Stomach (tissue), 9 donors: Measurements from ENCODE around the gene ANKRD39. TPM values are rescaled to one million over a fixed set of nuclear protein-coding genes. Genes with fewer than 3 reads are reported as not detected.

Source experiments
- DNase-seq, 2 donors: peaks; one replicate each; pipeline versions ENCODE4 v3.0.0 to v3.0.0-alpha.2; 2013 to 2019
- H3K27ac ChIP-seq, 5 donors: fragments of 200-600 bp in 4 of 5; sonication (generic) in 4 of 5; one replicate each; pipeline ENCODE4 v1.5.1; 2013 to 2019; ENCODE audit warnings: mild to moderate bottlenecking in 1 of 5, moderate library complexity in 1 of 5
- H3K27me3 ChIP-seq, 3 donors: fragments of 200-600 bp; sonication (generic); one replicate each; pipeline ENCODE4 v1.5.1; 2017 to 2019; ENCODE audit warnings: mixed run types in 1 of 3
- H3K36me3 ChIP-seq, 4 donors: fragments of 200-600 bp; sonication (generic); 1 replicate in 3 of 4; 2 replicates in 1 of 4; pipeline ENCODE4 v1.5.1; 2016 to 2019
- H3K4me1 ChIP-seq, 4 donors: fragments of 200-600 bp; sonication (generic); one replicate each; pipeline ENCODE4 v1.5.1; 2016 to 2019
- H3K4me3 ChIP-seq, 4 donors: fragments of 200-600 bp; sonication (generic) in 3 of 4; one replicate each; pipeline ENCODE4 v1.5.1; 2016 to 2019; ENCODE audit warnings: mild to moderate bottlenecking in 1 of 4
- H3K9me3 ChIP-seq, 4 donors: fragments of 200-600 bp; sonication (generic); one replicate each; pipeline ENCODE4 v1.5.1; 2016 to 2019
- EP300 ChIP-seq: sonication (generic); formaldehyde crosslinking; IDR thresholded peaks from one replicate; pipeline ENCODE4 v1.6.1; 2017; ENCODE audit warnings: antibody characterized with exemption
- POLR2A ChIP-seq, 4 donors: fragments of 450-650 bp; IDR thresholded peaks; one replicate each; pipeline ENCODE4 v1.6.1; 2016; ENCODE audit warnings: antibody characterized with exemption in 4 of 4, control low read depth in 2 of 4, mild to moderate bottlenecking in 1 of 4, moderate library complexity in 1 of 4
- POLR2AphosphoS5 ChIP-seq, 3 donors: sonication (generic); formaldehyde crosslinking; IDR thresholded peaks; one replicate each; pipeline ENCODE4 v1.6.1; 2016; ENCODE audit warnings: antibody characterized with exemption in 3 of 3
- WGBS, 5 donors: extraction: QIAGEN DNeasy Blood & Tissue Kit in 3 of 5; methylation state at CpG; one replicate each; pipeline versions ENCODE4 v1.1.5 to v1.1.7; 2013 to 2018; 5-methylcytosine and 5-hydroxymethylcytosine counted together
- intact Hi-C: fragments of 100-400 bp; cut with DNase I; formaldehyde crosslinking; loops from one replicate; pipeline ENCODE4 v1.15.1; 2023; ENCODE audit warnings: low total_unique reads
- polyA plus RNA-seq, 3 donors: library from polyadenylated mRNA; stranded (reverse); fragments of 200-250 nt; gene quantifications; one replicate each; pipeline ENCODE4 v1.2.3, GENCODE V29; 2013
- total RNA-seq, 5 donors: library from RNA; depleted of rRNA; stranded (reverse); fragments of >200 nt; gene quantifications; one replicate each; pipeline versions ENCODE4 v1.1.0 to v1.2.3, GENCODE V29; 2014 to 2016
- TF ChIP-seq, protein P1 (sequence below), 7 experiments: fragments of 450-650 bp in 4 of 7; fragments of 200-600 bp in 3 of 7; sonication (generic) in 3 of 7; IDR thresholded peaks; one replicate each; pipeline ENCODE4 v1.5.1; 2016 to 2019; ENCODE audit warnings: antibody characterized with exemption in 7 of 7, control low read depth in 2 of 7, mild to moderate bottlenecking in 1 of 7
- donor health status: healthy with polysubstance abuse.
- donor health status: Bipolar disorder and iron deficiency.
- donor health status: healthy.

Gene ANKRD39
- total and polyA plus RNA-seq, 8 donors: 2.8 to 32.1 (median 12.8) TPM

DNA sequence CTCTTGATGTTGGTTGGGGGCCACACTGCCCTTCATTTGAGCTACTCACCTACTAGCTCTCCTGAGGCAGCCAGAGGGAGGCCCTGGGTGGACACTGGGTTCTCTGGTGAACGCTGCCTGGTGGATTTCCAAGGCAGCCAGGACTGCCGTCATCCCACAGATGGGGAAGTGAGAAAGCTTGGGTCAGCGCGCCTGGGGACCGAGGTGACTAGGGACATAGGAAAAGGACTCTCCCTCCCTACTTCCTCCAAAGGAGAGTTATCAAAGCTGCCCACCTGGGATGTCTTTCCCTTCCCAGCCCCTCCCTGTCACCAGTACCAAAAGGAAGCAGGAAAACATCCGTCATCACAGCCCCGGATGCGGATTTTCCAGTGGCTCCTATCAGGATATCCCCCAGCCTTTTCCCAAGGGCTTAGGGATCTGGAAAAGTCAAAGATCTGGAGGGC lies 15.9 kb upstream of the ANKRD39 start:
- WGBS, 5 donors: 51 to 64% (median 60%) methylated on average over 8 of the region's 8 CpGs
- intact Hi-C loops: no loop called here
- peaks cover 0 to 22% (median 0%) of the 10 kb centered on the region in 3 donors for H3K27me3 ChIP-seq
- no peak overlapping the region for H3K4me3 ChIP-seq
- H3K36me3 ChIP-seq: no peaks in the 10 kb centered on the region
- peak overlapping the region in 4 of 5 donors; percentile 37 to 58 (median 52) for H3K27ac ChIP-seq
- TF ChIP-seq EP300 (no peak), POLR2AphosphoS5 (IDR thresholded peaks at IDR 0.05) (no peak), POLR2A (IDR thresholded peaks at IDR 0.05) (no peak)
- TF ChIP-seq, protein P1, sequence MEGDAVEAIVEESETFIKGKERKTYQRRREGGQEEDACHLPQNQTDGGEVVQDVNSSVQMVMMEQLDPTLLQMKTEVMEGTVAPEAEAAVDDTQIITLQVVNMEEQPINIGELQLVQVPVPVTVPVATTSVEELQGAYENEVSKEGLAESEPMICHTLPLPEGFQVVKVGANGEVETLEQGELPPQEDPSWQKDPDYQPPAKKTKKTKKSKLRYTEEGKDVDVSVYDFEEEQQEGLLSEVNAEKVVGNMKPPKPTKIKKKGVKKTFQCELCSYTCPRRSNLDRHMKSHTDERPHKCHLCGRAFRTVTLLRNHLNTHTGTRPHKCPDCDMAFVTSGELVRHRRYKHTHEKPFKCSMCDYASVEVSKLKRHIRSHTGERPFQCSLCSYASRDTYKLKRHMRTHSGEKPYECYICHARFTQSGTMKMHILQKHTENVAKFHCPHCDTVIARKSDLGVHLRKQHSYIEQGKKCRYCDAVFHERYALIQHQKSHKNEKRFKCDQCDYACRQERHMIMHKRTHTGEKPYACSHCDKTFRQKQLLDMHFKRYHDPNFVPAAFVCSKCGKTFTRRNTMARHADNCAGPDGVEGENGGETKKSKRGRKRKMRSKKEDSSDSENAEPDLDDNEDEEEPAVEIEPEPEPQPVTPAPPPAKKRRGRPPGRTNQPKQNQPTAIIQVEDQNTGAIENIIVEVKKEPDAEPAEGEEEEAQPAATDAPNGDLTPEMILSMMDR (IDR thresholded peaks at IDR 0.05): no peak
- peaks cover 25 to 53% (median 34%) of the 10 kb centered on the region in 4 donors for H3K4me1 ChIP-seq
- no peaks in the 10 kb centered on the region for H3K9me3 ChIP-seq
- no peak for DNase-seq

DNA sequence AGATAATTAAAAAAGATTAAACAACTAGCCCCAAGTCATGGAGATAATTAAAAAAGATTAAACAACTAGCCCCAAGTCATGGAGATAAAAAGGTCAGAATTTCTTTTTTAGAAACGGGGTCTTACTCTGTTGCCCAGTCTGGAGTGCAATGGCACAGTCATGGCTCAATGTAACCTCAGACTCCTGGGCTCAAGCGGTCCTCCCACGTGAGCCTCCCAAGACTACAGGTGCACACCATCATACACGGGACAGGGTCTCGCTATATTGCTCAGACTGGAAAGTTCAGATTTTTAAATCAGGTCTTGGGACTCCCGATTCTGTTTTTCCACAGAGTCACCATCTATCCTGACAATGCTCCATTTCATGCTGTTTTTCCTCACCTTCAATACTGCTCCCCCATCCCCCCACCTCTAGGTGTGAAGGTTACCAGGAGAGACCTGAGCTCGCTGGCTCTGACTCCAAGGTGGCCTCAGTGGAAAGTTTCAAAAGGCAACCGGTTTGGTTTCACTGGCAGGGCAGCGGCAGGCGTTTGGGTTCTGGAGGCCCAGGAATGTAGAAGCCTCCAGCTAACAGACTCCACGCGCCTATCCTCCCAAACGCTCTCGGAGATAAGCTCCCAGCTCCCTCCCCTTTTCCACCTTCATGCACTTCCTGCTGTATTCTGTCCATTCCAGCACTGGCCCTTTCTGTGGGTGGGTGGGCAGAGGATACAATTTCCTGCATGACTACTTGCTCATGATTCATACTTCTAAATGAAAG lies 15.0 kb upstream of the ANKRD39 start:
- H3K36me3 ChIP-seq: no peaks in the 10 kb centered on the region
- DNase-seq: peak in 1 of 2 donors; percentile 60
- intact Hi-C loops: no loop called here
- peaks cover 0 to 22% (median 0%) of the 10 kb centered on the region in 3 donors for H3K27me3 ChIP-seq
- H3K4me1 ChIP-seq: peaks cover 29 to 60% (median 40%) of the 10 kb centered on the region in 4 donors
- whole genome bisulfite sequencing, 5 donors: 52 to 72% (median 59%) methylated on average over 14 of the region's 14 CpGs
- no peaks in the 10 kb centered on the region for H3K9me3 ChIP-seq
- no peak overlapping the region for H3K4me3 ChIP-seq
- peak overlapping the region in 3 of 5 donors; percentile 37 to 54 (median 50) for H3K27ac ChIP-seq
- TF ChIP-seq POLR2A (IDR thresholded peaks at IDR 0.05) (no peak), EP300 (no peak), POLR2AphosphoS5 (IDR thresholded peaks at IDR 0.05) (no peak)
- TF ChIP-seq, protein P1 (IDR thresholded peaks at IDR 0.05): no peak

DNA sequence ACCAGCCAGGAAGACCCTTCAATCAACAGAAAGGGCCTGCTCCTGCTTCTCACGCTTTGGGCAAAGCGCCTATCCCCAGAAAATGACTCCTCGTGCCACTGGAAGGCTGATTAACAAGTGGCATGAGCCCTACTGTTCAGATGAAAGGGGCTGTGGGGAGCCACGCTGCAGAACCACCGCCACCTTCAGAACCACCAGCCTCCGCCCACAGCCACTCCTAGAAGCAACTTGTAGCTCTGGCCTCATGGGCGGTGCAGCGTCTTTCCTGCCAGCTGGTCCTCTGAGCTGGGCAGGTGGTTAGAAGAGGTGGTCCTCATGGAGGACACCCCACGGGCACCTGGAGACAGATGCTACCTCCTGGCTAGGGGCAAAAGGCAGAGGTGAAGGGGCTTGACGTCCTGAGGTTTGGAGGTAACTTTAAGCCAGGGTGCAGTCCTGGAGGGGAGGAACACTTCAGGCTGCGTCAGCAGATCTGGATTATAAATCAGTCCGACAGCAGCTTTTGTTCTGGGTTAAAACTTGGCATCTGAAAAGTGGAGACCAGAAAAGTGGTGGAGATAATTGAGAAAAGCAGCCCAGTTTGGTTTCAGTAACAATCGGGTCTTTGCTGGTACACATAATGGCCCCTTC lies 12.9 kb upstream of the ANKRD39 start:
- peaks cover 0 to 22% (median 0%) of the 10 kb centered on the region in 3 donors for H3K27me3 ChIP-seq
- H3K27ac ChIP-seq: peak overlapping the region; percentile 91 to 99 (median 97)
- peak overlapping the region; percentile 60 to 99 (median 96) for H3K4me3 ChIP-seq
- WGBS, 5 donors: 6 to 14% (median 7%) methylated on average over 12 to 13 of the region's 13 CpGs
- H3K4me1 ChIP-seq: peaks cover 49 to 81% (median 60%) of the 10 kb centered on the region in 4 donors
- no peaks in the 10 kb centered on the region for H3K9me3 ChIP-seq
- H3K36me3 ChIP-seq: peaks cover 8 to 17% (median 13%) of the 10 kb centered on the region in 4 donors
- TF ChIP-seq POLR2AphosphoS5 (IDR thresholded peaks at IDR 0.05): peak in 1 of 3 donors; percentile 36
- TF ChIP-seq EP300: no peak
- TF ChIP-seq POLR2A (IDR thresholded peaks at IDR 0.05): no peak
- TF ChIP-seq, protein P1 (IDR thresholded peaks at IDR 0.05): no peak
- intact Hi-C loops: no loop called here
- DNase-seq: peak; percentile 64 to 82

DNA sequence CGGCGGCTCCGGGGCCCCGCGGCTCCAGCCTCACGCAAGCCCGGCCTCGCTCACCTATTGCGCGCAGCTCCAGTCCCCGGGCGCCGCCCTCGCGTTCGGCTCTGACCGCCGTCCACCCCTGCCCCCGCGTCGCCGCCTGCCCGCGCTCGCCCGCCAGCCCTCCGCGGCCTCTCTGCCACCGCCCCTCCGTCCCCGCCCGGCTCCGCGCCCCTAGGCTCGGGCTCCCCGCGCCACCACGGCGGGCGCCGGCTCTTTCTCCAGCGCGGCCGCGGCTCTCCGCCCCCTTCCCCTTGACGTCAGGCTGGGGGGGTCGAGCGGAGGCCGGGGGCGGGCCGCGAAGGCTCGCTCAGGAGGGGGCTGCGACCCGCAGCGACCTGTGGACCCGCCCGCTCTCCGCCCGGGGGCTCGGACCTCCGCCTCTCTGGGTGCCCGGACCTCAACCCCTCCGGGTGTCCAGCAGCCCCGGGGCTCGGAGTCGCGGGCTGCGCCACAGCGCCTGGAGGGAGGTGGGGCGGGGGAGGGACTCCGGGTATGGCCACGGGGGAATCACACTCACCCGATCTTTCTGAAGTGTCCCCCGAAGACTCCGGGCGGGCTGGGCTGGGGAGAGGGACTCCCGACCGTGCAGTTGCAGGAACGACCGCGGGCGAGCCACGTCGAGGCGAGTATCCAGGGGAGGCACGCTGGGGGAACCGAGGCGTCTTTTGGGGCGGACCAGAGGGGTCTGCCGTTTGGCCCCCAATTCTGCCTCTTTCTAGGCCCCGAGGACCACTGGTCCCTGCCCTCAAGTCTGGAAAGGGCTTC lies 12.2 kb upstream of the ANKRD39 start, which contains the start of gene SEMA4C:
SEMA4C (minus strand) TSS at position 259 of the 804 bp plus-strand sequence. CDS start 2,194 bp downstream, outside the sequence.
- Histone ChIP-seq H3K36me3 (peaks cover 15 to 24% (median 20%) of the 10 kb centered on the region in 4 donors), H3K27ac (peak within 1 kb of the TSS; percentile 91 to 99 (median 97)), H3K4me3 (peak within 1 kb of the TSS; percentile 60 to 99 (median 96)), H3K9me3 (no peaks in the 10 kb centered on the region), H3K4me1 (peaks cover 53 to 83% (median 66%) of the 10 kb centered on the region in 4 donors), H3K27me3 (peaks cover 0 to 22% (median 0%) of the 10 kb centered on the region in 3 donors)
- no peak for TF ChIP-seq POLR2A (IDR thresholded peaks at IDR 0.05)
- TF ChIP-seq POLR2AphosphoS5 (IDR thresholded peaks at IDR 0.05): peak; percentile 56 to 65 (median 60)
- TF ChIP-seq, protein P1 (IDR thresholded peaks at IDR 0.05): no peak
- DNase-seq: peak; percentile 61 to 89
- intact Hi-C loops: no loop called here
- WGBS, 5 donors: 0 to 1% (median 1%) methylated on average over 16 to 93 of the region's 93 CpGs
